Epidermal melanocyte (primary cell): Measurements from ENCODE around the gene B3GALNT1.

ENCODE experiments used
- DNase-seq: peaks from one replicate; pipeline ENCODE4 v3.0.0; 2011; ENCODE audit warnings: low spot score; ENCODE audit not compliant: insufficient read length

Gene B3GALNT1

GRCh38 chr3:161104561-161105551 is at the start of gene B3GALNT1:
Gene B3GALNT1, minus strand, starts transcription at chr3:161105349. Its CDS starts 18,595 bp downstream, at chr3:161086754.
- DNase-seq: peak; percentile 23

GRCh38 chr3:161153480-161153879 is 48.3 kb upstream of the B3GALNT1 start:
- DNase-seq: no peak

GRCh38 chr3:161150001-161150525 is 44.9 kb upstream of the B3GALNT1 start:
- DNase-seq: no peak

GRCh38 chr3:161149529-161149928 is 44.4 kb upstream of the B3GALNT1 start:
- no peak for DNase-seq

- DNase-seq: no peak
Observed at GRCh38 chr3:161148832-161149475, 43.8 kb upstream of the B3GALNT1 start.

- no peak for DNase-seq
Observed at GRCh38 chr3:161142486-161142885, 37.3 kb upstream of the B3GALNT1 start.

GRCh38 chr3:161139686-161140085 is 34.5 kb upstream of the B3GALNT1 start:
- no peak for DNase-seq

GRCh38 chr3:161137260-161137659 is 32.1 kb upstream of the B3GALNT1 start:
- no peak for DNase-seq

- DNase-seq: no peak
Observed at GRCh38 chr3:161132391-161132790, 27.2 kb upstream of the B3GALNT1 start.

GRCh38 chr3:161126495-161126894 is 21.3 kb upstream of the B3GALNT1 start:
- no peak for DNase-seq

- DNase-seq: no peak
Observed at GRCh38 chr3:161117646-161118045, 12.5 kb upstream of the B3GALNT1 start.

GRCh38 chr3:161108840-161109239 is 3.7 kb upstream of the B3GALNT1 start:
- DNase-seq: no peak

- DNase-seq: no peak
Observed at GRCh38 chr3:161107311-161107710, 2.2 kb upstream of the B3GALNT1 start.

GRCh38 chr3:161103776-161104385 is 1.3 kb downstream of the B3GALNT1 start:
- DNase-seq: no peak

GRCh38 chr3:161101609-161102008 is 3.5 kb downstream of the B3GALNT1 start:
- no peak for DNase-seq

- DNase-seq: no peak
Observed at GRCh38 chr3:161100994-161101393, 4.2 kb downstream of the B3GALNT1 start.

GRCh38 chr3:161096771-161097367 is 8.3 kb downstream of the B3GALNT1 start:
- DNase-seq: no peak

GRCh38 chr3:161093895-161094294 is 11.3 kb downstream of the B3GALNT1 start:
- no peak for DNase-seq

- DNase-seq: no peak
Observed at GRCh38 chr3:161084277-161084676, 20.9 kb downstream of the B3GALNT1 start.

GRCh38 chr3:161083131-161083530 is 22.0 kb downstream of the B3GALNT1 start:
- DNase-seq: no peak

GRCh38 chr3:161082063-161082462 is 23.1 kb downstream of the B3GALNT1 start:
- DNase-seq: no peak
